HEK293 (cell line): ENCODE measurements around the gene IFIH1.

ENCODE experiments used
- CTCF ChIA-PET: fragments of 350-600 bp; formaldehyde crosslinking; extraction: SDS; loops from one replicate; lab custom pipeline; 2021; ENCODE audit warnings: antibody characterized with exemption; lab: Yijun Ruan, JAX
- POLR2A ChIA-PET: fragments of 300-600 bp; formaldehyde crosslinking; extraction: SDS; loops from one replicate; lab custom pipeline; 2020; ENCODE audit warnings: antibody characterized with exemption, inconsistent platforms; lab: Yijun Ruan, JAX
- H3K27ac ChIP-seq: fragments of 200-500 bp; sonication (Bioruptor generic); 2 replicates; pipeline ENCODE4 v1.5.1; 2014; ENCODE audit warnings: low read depth, low read length, control low read depth, inconsistent platforms; ENCODE audit errors: extremely low read depth
- H3K36me3 ChIP-seq, 2 experiments: fragments of 200-500 bp in 1 of 2; sonication (Bioruptor generic) in 1 of 2; 1 replicate in 1 of 2; 2 replicates in 1 of 2; pipeline ENCODE4 v1.5.1; 2014 to 2017; ENCODE audit warnings: inconsistent platforms in 2 of 2, low read length in 2 of 2; ENCODE audit not compliant: control insufficient read depth in 2 of 2, insufficient read depth in 1 of 2
- H3K4me1 ChIP-seq: fragments of 200-500 bp; sonication (Bioruptor generic); 2 replicates; pipeline ENCODE4 v1.5.1; 2014; ENCODE audit warnings: mild to moderate bottlenecking, low read length, inconsistent platforms; ENCODE audit not compliant: control insufficient read depth, insufficient read depth
- H3K4me3 ChIP-seq: 2 replicates; pipeline ENCODE4 v1.5.1; 2011; ENCODE audit warnings: low read depth, mild to moderate bottlenecking, control low read depth, low read length, moderate library complexity
- H3K9me3 ChIP-seq: fragments of 200-500 bp; sonication (Bioruptor generic); 2 replicates; pipeline ENCODE4 v1.5.1; 2014; ENCODE audit warnings: low read depth, low read length, inconsistent platforms; ENCODE audit not compliant: control insufficient read depth, insufficient read depth
- CTCF ChIP-seq: fragments of 450-650 bp; formaldehyde crosslinking; IDR thresholded peaks from 2 replicates; pipeline ENCODE4 v1.5.1; 2016; ENCODE audit warnings: missing biosample characterization, missing genetic modification characterization
- GFI1B ChIP-seq: fragments of 450-650 bp; formaldehyde crosslinking; IDR thresholded peaks from 2 replicates; pipeline ENCODE4 v1.5.1; 2016; ENCODE audit warnings: missing biosample characterization, missing genetic modification characterization
- SCRT1 ChIP-seq: fragments of 450-650 bp; formaldehyde crosslinking; IDR thresholded peaks from 2 replicates; pipeline ENCODE4 v1.5.1; 2016; ENCODE audit warnings: missing biosample characterization, missing genetic modification characterization, borderline replicate concordance
- SCRT2 ChIP-seq: fragments of 450-650 bp; formaldehyde crosslinking; IDR thresholded peaks from 2 replicates; pipeline ENCODE4 v1.5.1; 2016; ENCODE audit warnings: missing biosample characterization, missing genetic modification characterization
- SP7 ChIP-seq: fragments of 450-650 bp; formaldehyde crosslinking; IDR thresholded peaks from 2 replicates; pipeline ENCODE4 v1.5.1; 2016; ENCODE audit warnings: missing biosample characterization, missing genetic modification characterization
- YY2 ChIP-seq: fragments of 450-650 bp; formaldehyde crosslinking; IDR thresholded peaks from 2 replicates; pipeline ENCODE4 v1.5.1; 2016; ENCODE audit warnings: missing biosample characterization, missing genetic modification characterization
- ZBTB17 ChIP-seq: fragments of 450-650 bp; formaldehyde crosslinking; IDR thresholded peaks from 2 replicates; pipeline ENCODE4 v1.5.1; 2016; ENCODE audit warnings: missing biosample characterization, missing genetic modification characterization
- ZBTB21 ChIP-seq: fragments of 450-650 bp; formaldehyde crosslinking; IDR thresholded peaks from 2 replicates; pipeline ENCODE4 v1.5.1; 2017; ENCODE audit warnings: missing biosample characterization, missing genetic modification characterization
- ZFP3 ChIP-seq: fragments of 450-650 bp; formaldehyde crosslinking; IDR thresholded peaks from 2 replicates; pipeline ENCODE4 v1.5.1; 2016; ENCODE audit warnings: low read depth, missing biosample characterization, missing genetic modification characterization
- ZFP41 ChIP-seq: fragments of 450-650 bp; formaldehyde crosslinking; IDR thresholded peaks from 2 replicates; pipeline ENCODE4 v1.5.1; 2016; ENCODE audit warnings: missing biosample characterization, missing genetic modification characterization, borderline replicate concordance
- ZIC2 ChIP-seq: fragments of 450-650 bp; formaldehyde crosslinking; IDR thresholded peaks from 2 replicates; pipeline ENCODE4 v1.5.1; 2016; ENCODE audit warnings: missing biosample characterization, missing genetic modification characterization
- ZNF211 ChIP-seq: fragments of 450-650 bp; formaldehyde crosslinking; IDR thresholded peaks from 2 replicates; pipeline ENCODE4 v1.5.1; 2016; ENCODE audit warnings: low read depth, missing biosample characterization, missing genetic modification characterization
- ZNF239 ChIP-seq: fragments of 450-650 bp; formaldehyde crosslinking; IDR thresholded peaks from 2 replicates; pipeline ENCODE4 v1.5.1; 2016; ENCODE audit warnings: missing biosample characterization, missing genetic modification characterization
- ZNF24 ChIP-seq: fragments of 450-650 bp; formaldehyde crosslinking; IDR thresholded peaks from 2 replicates; pipeline ENCODE4 v1.5.1; 2016; ENCODE audit warnings: missing biosample characterization, missing genetic modification characterization
- ZNF266 ChIP-seq: fragments of 450-650 bp; formaldehyde crosslinking; IDR thresholded peaks from 2 replicates; pipeline ENCODE4 v1.5.1; 2016; ENCODE audit warnings: missing biosample characterization, missing genetic modification characterization, low read depth
- ZNF335 ChIP-seq: fragments of 450-650 bp; formaldehyde crosslinking; conservative IDR thresholded peaks from 2 replicates; pipeline ENCODE4 v1.5.1; 2016; ENCODE audit warnings: missing biosample characterization, missing genetic modification characterization
- ZNF341 ChIP-seq: fragments of 450-650 bp; formaldehyde crosslinking; IDR thresholded peaks from 2 replicates; pipeline ENCODE4; 2016; ENCODE audit warnings: low read depth, missing biosample characterization, missing genetic modification characterization
- ZNF366 ChIP-seq: fragments of 450-650 bp; formaldehyde crosslinking; conservative IDR thresholded peaks from 2 replicates; pipeline ENCODE4 v1.5.1; 2016; ENCODE audit warnings: missing biosample characterization, missing genetic modification characterization
- ZNF416 ChIP-seq: fragments of 450-650 bp; formaldehyde crosslinking; IDR thresholded peaks from 2 replicates; pipeline ENCODE4 v1.5.1; 2016; ENCODE audit warnings: missing biosample characterization, missing genetic modification characterization
- ZNF473 ChIP-seq: fragments of 450-650 bp; formaldehyde crosslinking; IDR thresholded peaks from 2 replicates; pipeline ENCODE4 v1.5.1; 2017; ENCODE audit warnings: missing biosample characterization, missing genetic modification characterization
- ZNF558 ChIP-seq: fragments of 450-650 bp; formaldehyde crosslinking; IDR thresholded peaks from 2 replicates; pipeline ENCODE4 v1.5.1; 2016; ENCODE audit warnings: missing biosample characterization, missing genetic modification characterization
- ZNF560 ChIP-seq: fragments of 450-650 bp; formaldehyde crosslinking; IDR thresholded peaks from 2 replicates; pipeline ENCODE4 v1.5.1; 2017; ENCODE audit warnings: missing biosample characterization, missing genetic modification characterization, borderline replicate concordance
- ZNF571 ChIP-seq: fragments of 450-650 bp; formaldehyde crosslinking; IDR thresholded peaks from 2 replicates; pipeline ENCODE4 v1.5.0; 2017; ENCODE audit warnings: missing biosample characterization, missing genetic modification characterization
- ZNF629 ChIP-seq: fragments of 450-650 bp; formaldehyde crosslinking; IDR thresholded peaks from 2 replicates; pipeline ENCODE4 v1.5.1; 2017; ENCODE audit warnings: missing biosample characterization, missing genetic modification characterization
- ZNF843 ChIP-seq: fragments of 450-650 bp; formaldehyde crosslinking; IDR thresholded peaks from 2 replicates; pipeline ENCODE4 v1.5.1; 2016; ENCODE audit warnings: missing biosample characterization, missing genetic modification characterization
- TF ChIP-seq, protein P1 (sequence below): fragments of 450-650 bp; formaldehyde crosslinking; IDR thresholded peaks from 2 replicates; pipeline ENCODE4 v1.5.1; 2016; ENCODE audit warnings: missing biosample characterization, missing genetic modification characterization
- TF ChIP-seq, protein P2 (sequence below): fragments of 450-650 bp; formaldehyde crosslinking; IDR thresholded peaks from 2 replicates; pipeline ENCODE4 v1.5.1; 2016; ENCODE audit warnings: missing biosample characterization, missing genetic modification characterization
- TF ChIP-seq, protein P3 (sequence below): fragments of 450-650 bp; formaldehyde crosslinking; IDR thresholded peaks from 2 replicates; pipeline ENCODE4 v1.5.1; 2016; ENCODE audit warnings: missing biosample characterization, missing genetic modification characterization

Gene IFIH1

DNA sequence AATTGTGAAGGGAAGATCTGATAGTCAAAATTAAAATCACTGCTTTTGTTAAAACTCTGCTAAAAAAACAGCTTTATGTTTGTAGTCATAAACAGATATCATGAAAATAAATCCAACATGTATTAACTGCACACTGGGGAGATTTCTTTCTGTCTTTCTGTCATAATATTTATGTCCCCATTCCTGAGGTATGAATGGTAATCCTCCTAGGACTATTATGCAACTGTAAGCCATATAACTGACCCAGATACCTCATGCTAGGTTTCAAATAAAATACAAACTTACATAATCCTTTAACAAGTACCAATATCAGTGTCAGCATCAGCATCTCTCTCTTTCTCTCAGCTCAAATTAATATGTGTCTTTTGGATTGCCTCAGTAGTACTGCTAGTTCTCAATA, 18.2 kb downstream of the IFIH1 start:
- TF ChIP-seq SCRT1 (tag by site-specific recombination) (no peak), ZNF24 (tag by site-specific recombination) (no peak), ZBTB21 (no peak), GFI1B (tag by site-specific recombination) (no peak), ZNF335 (tag by site-specific recombination) (no peak), ZNF629 (tag by site-specific recombination) (no peak), SP7 (tag by site-specific recombination) (no peak), ZNF239 (no peak), ZNF341 (tag by site-specific recombination) (no peak), SCRT2 (tag by site-specific recombination) (no peak), ZNF558 (tag by site-specific recombination) (no peak), ZFP41 (tag by site-specific recombination) (no peak), ZNF843 (no peak)
- Histone ChIP-seq H3K4me3 (no peak overlapping the region), H3K36me3 (no peaks in the 10 kb centered on the region), H3K4me1 (no peaks in the 10 kb centered on the region), H3K9me3 (no peaks in the 10 kb centered on the region), H3K27ac (no peak overlapping the region)
- ChIA-PET CTCF (interaction anchor here (0.6 to 8.8 kb wide), 14 partner anchors 12 to 180 kb away, joined by 3 to 130 read pairs (median 4); partner anchors contain the start of genes GCG and IFIH1), POLR2A (no interaction called here)

DNA sequence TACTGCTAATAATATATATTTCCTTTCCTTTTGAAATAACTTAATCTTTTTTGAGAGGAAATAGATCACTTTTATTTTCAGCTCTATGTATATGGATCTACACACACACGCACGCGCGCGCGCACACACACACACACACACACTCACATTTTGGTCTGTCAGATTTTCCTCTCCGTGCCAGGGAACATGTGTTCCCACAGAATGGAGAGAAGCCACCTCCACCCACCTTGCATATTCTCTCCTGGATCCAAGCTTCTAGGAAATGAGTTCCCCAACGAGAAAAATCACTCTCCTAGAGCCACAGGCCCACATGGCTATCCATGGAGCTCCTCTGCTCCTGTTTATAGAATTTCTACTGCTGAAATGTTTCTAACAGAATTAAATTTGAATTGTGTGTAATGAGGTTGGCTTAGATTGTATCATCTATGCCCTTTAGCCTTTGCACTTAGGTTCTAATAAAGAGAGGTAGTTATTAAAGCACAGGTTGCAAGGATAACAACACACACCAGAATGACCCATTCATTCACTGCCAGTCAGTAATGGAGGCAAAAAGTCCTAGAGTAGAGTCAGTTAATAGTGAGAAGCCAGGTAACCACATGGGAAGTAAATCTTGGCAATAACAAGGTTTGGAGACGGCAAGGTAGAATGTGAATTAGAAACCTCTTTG, 19.7 kb downstream of the IFIH1 start:
- ChIA-PET POLR2A (interaction anchor here (0.6 kb wide), 1 partner anchor 238 kb away, joined by 3 read pairs; no protein-coding TSS in a partner anchor), CTCF (interaction anchor here (0.5 to 8.8 kb wide), 25 partner anchors 8 to 712 kb away, joined by 3 to 130 read pairs (median 5); partner anchors contain the start of genes GCG and IFIH1)
- H3K4me1 ChIP-seq = no peaks in the 10 kb centered on the region
- TF ChIP-seq ZNF416 (no peak), ZNF366 (tag by site-specific recombination) (no peak), ZBTB17 (tag by site-specific recombination) (no peak)
- TF ChIP-seq, protein P1, sequence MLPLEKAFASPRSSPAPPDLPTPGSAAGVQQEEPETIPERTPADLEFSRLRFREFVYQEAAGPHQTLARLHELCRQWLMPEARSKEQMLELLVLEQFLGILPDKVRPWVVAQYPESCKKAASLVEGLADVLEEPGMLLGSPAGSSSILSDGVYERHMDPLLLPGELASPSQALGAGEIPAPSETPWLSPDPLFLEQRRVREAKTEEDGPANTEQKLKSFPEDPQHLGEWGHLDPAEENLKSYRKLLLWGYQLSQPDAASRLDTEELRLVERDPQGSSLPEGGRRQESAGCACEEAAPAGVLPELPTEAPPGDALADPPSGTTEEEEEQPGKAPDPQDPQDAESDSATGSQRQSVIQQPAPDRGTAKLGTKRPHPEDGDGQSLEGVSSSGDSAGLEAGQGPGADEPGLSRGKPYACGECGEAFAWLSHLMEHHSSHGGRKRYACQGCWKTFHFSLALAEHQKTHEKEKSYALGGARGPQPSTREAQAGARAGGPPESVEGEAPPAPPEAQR = no peak
- TF ChIP-seq, protein P2, sequence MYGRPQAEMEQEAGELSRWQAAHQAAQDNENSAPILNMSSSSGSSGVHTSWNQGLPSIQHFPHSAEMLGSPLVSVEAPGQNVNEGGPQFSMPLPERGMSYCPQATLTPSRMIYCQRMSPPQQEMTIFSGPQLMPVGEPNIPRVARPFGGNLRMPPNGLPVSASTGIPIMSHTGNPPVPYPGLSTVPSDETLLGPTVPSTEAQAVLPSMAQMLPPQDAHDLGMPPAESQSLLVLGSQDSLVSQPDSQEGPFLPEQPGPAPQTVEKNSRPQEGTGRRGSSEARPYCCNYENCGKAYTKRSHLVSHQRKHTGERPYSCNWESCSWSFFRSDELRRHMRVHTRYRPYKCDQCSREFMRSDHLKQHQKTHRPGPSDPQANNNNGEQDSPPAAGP (tag by site-specific recombination) = no peak
- no peaks in the 10 kb centered on the region for H3K9me3 ChIP-seq
- H3K36me3 ChIP-seq = no peaks in the 10 kb centered on the region
- H3K27ac ChIP-seq = no peak overlapping the region
- H3K4me3 ChIP-seq = no peak overlapping the region

- POLR2A ChIA-PET = interaction anchor here (0.6 kb wide), 1 partner anchor 238 kb away, joined by 3 read pairs; no protein-coding TSS in a partner anchor
- no peaks in the 10 kb centered on the region for H3K4me1 ChIP-seq
- no peaks in the 10 kb centered on the region for H3K36me3 ChIP-seq
- CTCF ChIA-PET = interaction anchor here (0.5 to 8.8 kb wide), 32 partner anchors 9 to 1906 kb away, joined by 3 to 130 read pairs (median 4); partner anchors contain the start of genes GCG and IFIH1
- no peaks in the 10 kb centered on the region for H3K9me3 ChIP-seq
- H3K4me3 ChIP-seq = no peak overlapping the region
- no peak overlapping the region for H3K27ac ChIP-seq
- TF ChIP-seq, protein P3, sequence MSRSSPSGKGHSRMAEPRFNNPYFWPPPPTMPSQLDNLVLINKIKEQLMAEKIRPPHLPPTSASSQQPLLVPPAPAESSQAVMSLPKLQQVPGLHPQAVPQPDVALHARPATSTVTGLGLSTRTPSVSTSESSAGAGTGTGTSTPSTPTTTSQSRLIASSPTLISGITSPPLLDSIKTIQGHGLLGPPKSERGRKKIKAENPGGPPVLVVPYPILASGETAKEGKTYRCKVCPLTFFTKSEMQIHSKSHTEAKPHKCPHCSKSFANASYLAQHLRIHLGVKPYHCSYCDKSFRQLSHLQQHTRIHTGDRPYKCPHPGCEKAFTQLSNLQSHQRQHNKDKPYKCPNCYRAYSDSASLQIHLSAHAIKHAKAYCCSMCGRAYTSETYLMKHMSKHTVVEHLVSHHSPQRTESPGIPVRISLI (tag by site-specific recombination) = 0 out of 2 replicates have a peak, but pooled peaks have one; percentile 47
- TF ChIP-seq ZNF211 (no peak), ZFP3 (no peak), ZNF266 (tag by site-specific recombination) (no peak), ZNF560 (tag by site-specific recombination) (no peak), ZIC2 (tag by site-specific recombination) (no peak), ZNF473 (tag by site-specific recombination) (no peak), CTCF (tag by site-specific recombination) (0 out of 2 replicates have a peak, but pooled peaks have one; percentile 14), YY2 (no peak), ZNF571 (no peak)
Measured at GRCh38 chr2:162297925-162298552, 20.4 kb downstream of the IFIH1 start.
